Activated T-cell treated with anti-CD3 and anti-CD28 coated beads, Interleukin-2, amount 50 U/mL, for 72 hours (primary cell): ENCODE data around the gene PSMB1. TPM values are rescaled to one million over a fixed set of nuclear protein-coding genes. Genes with fewer than 3 reads are reported as not detected.

ENCODE experiments used
- ATAC-seq, 2 donors: fragments of 150-1000 bp; cut with Tn5 transposase; replicated peaks in 1 of 2; 2 replicates each; pipeline ENCODE4 v1.10.0; 2021; ENCODE audit warnings: moderate library complexity in 2 of 2, mild to moderate bottlenecking in 1 of 2
- DNase-seq, 2 donors: peaks; one replicate each; pipeline ENCODE4 v3.0.0; 2021 to 2022; ENCODE audit warnings: mixed read lengths in 1 of 2
- H3K27ac Mint-ChIP-seq: one replicate; pipeline ENCODE4 v1.8.0; 2022; ENCODE audit warnings: mild to moderate bottlenecking, moderate library complexity, mixed read lengths
- H3K27me3 Mint-ChIP-seq: one replicate; pipeline ENCODE4 v1.8.0; 2022; ENCODE audit warnings: low read depth, mixed read lengths
- H3K36me3 Mint-ChIP-seq, 2 donors: one replicate each; pipeline ENCODE4 v1.8.0; 2022; ENCODE audit warnings: mixed read lengths in 2 of 2, mild to moderate bottlenecking in 1 of 2; ENCODE audit not compliant: insufficient read depth in 2 of 2
- H3K4me1 Mint-ChIP-seq: one replicate; pipeline ENCODE4 v1.8.0; 2022; ENCODE audit warnings: low read depth, mixed read lengths
- H3K4me3 Mint-ChIP-seq, 2 donors: one replicate each; pipeline ENCODE4 v1.8.0; 2022; ENCODE audit warnings: mild to moderate bottlenecking in 2 of 2, mixed read lengths in 2 of 2, moderate library complexity in 2 of 2
- H3K9me3 Mint-ChIP-seq, 2 donors: one replicate each; pipeline ENCODE4 v1.8.0; 2022; ENCODE audit warnings: mixed read lengths in 2 of 2
- total RNA-seq, 2 donors: library from RNA; stranded (reverse); gene quantifications; one replicate each; pipeline ENCODE4 v1.2.3, GENCODE V29; 2022

The PSMB1 gene
- 100 to 1,000 TPM; 169 to 174 TPM for total RNA-seq

DNA sequence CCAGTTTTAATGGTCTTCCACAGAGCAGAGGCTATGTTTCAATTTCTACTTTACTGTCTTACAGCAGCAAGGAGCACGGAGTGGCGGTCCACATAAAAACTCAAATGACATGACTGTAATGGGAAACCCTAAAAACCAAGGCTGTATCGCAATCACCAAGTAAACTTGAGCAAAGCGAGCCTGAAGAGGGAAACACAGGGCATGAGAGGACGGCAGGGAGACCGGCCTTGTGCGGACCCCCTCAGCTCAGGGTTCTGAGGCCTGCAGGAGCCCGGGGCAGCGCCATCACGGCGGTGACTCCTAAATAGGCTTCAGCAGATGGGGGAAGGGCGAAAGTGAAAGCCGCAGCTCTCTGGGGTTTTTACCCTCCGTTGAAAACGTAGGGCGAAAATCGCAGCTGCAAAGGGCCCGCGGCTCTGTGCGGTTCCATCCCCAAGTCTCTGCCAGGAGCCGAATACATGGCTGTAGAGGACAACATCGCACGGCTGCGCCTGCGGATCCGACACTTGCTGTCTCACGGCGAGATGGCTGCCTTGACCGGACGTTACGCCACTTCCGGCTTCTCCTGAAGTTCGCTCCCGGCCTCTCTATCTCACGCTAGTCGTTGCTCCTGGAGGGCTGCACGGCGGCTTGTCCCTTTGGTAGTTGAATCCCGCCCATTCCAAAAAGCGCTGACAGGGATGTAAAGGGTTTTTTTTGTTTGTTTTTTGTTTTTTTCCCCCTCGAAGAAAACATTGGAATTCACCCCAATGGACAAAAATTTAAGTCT, at the start of gene PSMB1:
PSMB1 (minus strand) TSS at position 543 of the 769 bp plus-strand sequence; CDS start at position 478, 65 bp downstream.
- H3K27me3 Mint-ChIP-seq, result no peaks in the 10 kb centered on the region
- no peak within 1 kb of the TSS for H3K4me3 Mint-ChIP-seq
- peak; percentile 85 to 89 for DNase-seq
- peaks cover 2 to 25% of the 10 kb centered on the region in 2 donors for H3K36me3 Mint-ChIP-seq
- no peaks in the 10 kb centered on the region for H3K9me3 Mint-ChIP-seq
- ATAC-seq, result peak; percentile 61 to 66
- no peak within 1 kb of the TSS for H3K27ac Mint-ChIP-seq
- H3K4me1 Mint-ChIP-seq, result peaks cover 17% of the 10 kb centered on the region

- peaks cover under 1 to 5% of the 10 kb centered on the region in 2 donors for H3K9me3 Mint-ChIP-seq
- no peak for ATAC-seq
- peaks cover 28% of the 10 kb centered on the region for H3K27me3 Mint-ChIP-seq
- peaks cover 6 to 9% of the 10 kb centered on the region in 2 donors for H3K36me3 Mint-ChIP-seq
- DNase-seq, result no peak
- H3K4me3 Mint-ChIP-seq, result no peak overlapping the region
- H3K27ac Mint-ChIP-seq, result no peak overlapping the region
- no peaks in the 10 kb centered on the region for H3K4me1 Mint-ChIP-seq
These were observed 44.2 kb upstream of the PSMB1 start for GRCh38 chr6:170597278-170597677.

- ATAC-seq (no peak), DNase-seq (no peak)
- Mint-ChIP-seq H3K27ac (no peak overlapping the region), H3K4me3 (no peak overlapping the region), H3K36me3 (peaks cover 6 to 17% of the 10 kb centered on the region in 2 donors), H3K9me3 (peaks cover 5% of the 10 kb centered on the region in 2 donors), H3K4me1 (no peaks in the 10 kb centered on the region), H3K27me3 (peaks cover 36% of the 10 kb centered on the region)
These were observed 43.3 kb upstream of the PSMB1 start for GRCh38 chr6:170596426-170596825.

DNA sequence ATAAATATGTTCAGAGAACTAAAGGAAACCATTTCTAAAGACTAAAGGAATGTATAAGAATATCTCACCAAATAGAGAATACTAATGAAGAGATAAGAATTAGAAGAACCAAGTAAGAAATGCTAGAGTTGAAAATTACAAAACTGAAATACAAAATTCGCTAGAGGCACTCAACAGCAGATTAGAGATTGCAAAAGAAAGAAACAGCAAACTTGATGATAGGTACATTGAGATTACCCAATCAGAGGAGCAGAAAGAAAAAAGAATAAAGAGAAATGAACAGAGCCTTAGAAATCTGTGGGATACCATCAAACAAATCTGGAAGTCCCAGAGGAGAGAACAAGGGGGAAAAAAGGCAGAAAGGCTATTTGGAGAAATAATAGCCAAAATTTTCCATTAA, 37.6 kb upstream of the PSMB1 start:
- Mint-ChIP-seq H3K36me3 (peaks cover 14 to 32% of the 10 kb centered on the region in 2 donors), H3K4me1 (peaks cover 6% of the 10 kb centered on the region), H3K4me3 (no peak overlapping the region), H3K27me3 (peaks cover 42% of the 10 kb centered on the region), H3K9me3 (peaks cover 9 to 13% of the 10 kb centered on the region in 2 donors), H3K27ac (no peak overlapping the region)
- ATAC-seq (no peak), DNase-seq (no peak)

DNA sequence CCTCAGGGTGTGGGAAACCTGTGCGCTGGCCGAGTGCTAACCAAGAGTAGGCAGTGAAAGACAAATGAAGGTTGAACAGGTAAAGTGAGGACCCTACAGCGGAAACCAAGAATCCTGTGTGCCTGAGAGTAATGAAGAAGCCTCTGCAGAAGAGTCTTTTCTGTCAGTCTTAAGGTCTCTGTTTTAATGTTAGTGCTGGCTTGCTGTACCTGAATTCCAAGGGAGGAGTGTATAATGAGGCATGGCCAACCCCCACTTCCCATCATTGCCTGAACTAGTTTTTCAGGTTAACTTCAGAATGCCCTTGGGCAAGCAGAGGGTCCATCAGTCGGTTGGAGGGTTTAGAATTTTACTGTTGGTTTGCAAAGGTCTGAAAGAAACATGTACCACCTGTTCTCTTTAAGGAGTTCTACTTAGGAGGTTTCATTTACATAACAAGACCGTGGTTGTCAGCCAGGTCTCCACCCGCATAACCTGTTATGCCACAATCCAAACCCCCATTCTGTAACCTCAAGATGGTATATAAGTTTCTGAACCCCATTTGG, 31.9 kb upstream of the PSMB1 start:
- ATAC-seq, result no peak
- peak overlapping the region; percentile 99 to 100 for H3K4me3 Mint-ChIP-seq
- peaks cover 7% of the 10 kb centered on the region for H3K27me3 Mint-ChIP-seq
- H3K4me1 Mint-ChIP-seq, result peaks cover 41% of the 10 kb centered on the region
- H3K27ac Mint-ChIP-seq, result peak overlapping the region; percentile 98
- H3K9me3 Mint-ChIP-seq, result peaks cover 0 to 3% of the 10 kb centered on the region in 2 donors
- H3K36me3 Mint-ChIP-seq, result peaks cover 8 to 24% of the 10 kb centered on the region in 2 donors
- DNase-seq, result no peak

- H3K36me3 Mint-ChIP-seq, result peaks cover 4 to 18% of the 10 kb centered on the region in 2 donors
- peak; percentile 97 to 98 for ATAC-seq
- peak; percentile 92 to 95 for DNase-seq
- H3K9me3 Mint-ChIP-seq, result no peaks in the 10 kb centered on the region
- peaks cover 41% of the 10 kb centered on the region for H3K4me1 Mint-ChIP-seq
- H3K4me3 Mint-ChIP-seq, result peak within 1 kb of the TSS; percentile 99 to 100
- H3K27ac Mint-ChIP-seq, result peak within 1 kb of the TSS; percentile 98
- peaks cover under 1% of the 10 kb centered on the region for H3K27me3 Mint-ChIP-seq
These were observed 31.3 kb upstream of the PSMB1 start, which contains the start of gene PDCD2 for GRCh38 chr6:170584181-170584953. Gene PDCD2, minus strand, starts transcription at chr6:170584637. Its CDS starts 56 bp downstream, at chr6:170584581.

GRCh38 chr6:170583756-170584180, 30.7 kb upstream of the PSMB1 start:
- peaks cover 4 to 22% of the 10 kb centered on the region in 2 donors for H3K36me3 Mint-ChIP-seq
- H3K4me1 Mint-ChIP-seq, result peaks cover 41% of the 10 kb centered on the region
- no peaks in the 10 kb centered on the region for H3K27me3 Mint-ChIP-seq
- peak overlapping the region; percentile 78 for H3K27ac Mint-ChIP-seq
- H3K9me3 Mint-ChIP-seq, result no peaks in the 10 kb centered on the region
- ATAC-seq (no peak), DNase-seq (no peak)
- H3K4me3 Mint-ChIP-seq, result peak overlapping the region; percentile 94 to 97

- no peak overlapping the region for H3K4me3 Mint-ChIP-seq
- DNase-seq (no peak), ATAC-seq (no peak)
- H3K36me3 Mint-ChIP-seq, result peaks cover 4 to 27% of the 10 kb centered on the region in 2 donors
- H3K27ac Mint-ChIP-seq, result peak overlapping the region; percentile 75
- H3K4me1 Mint-ChIP-seq, result peaks cover 26% of the 10 kb centered on the region
- H3K27me3 Mint-ChIP-seq, result no peaks in the 10 kb centered on the region
- H3K9me3 Mint-ChIP-seq, result no peaks in the 10 kb centered on the region
These were observed 25.8 kb upstream of the PSMB1 start for GRCh38 chr6:170578909-170579308.

GRCh38 chr6:170575250-170575649, 22.1 kb upstream of the PSMB1 start:
- ATAC-seq, result no peak
- Mint-ChIP-seq H3K27ac (peak overlapping the region; percentile 77), H3K36me3 (peaks cover 0 to 11% of the 10 kb centered on the region in 2 donors)

DNA sequence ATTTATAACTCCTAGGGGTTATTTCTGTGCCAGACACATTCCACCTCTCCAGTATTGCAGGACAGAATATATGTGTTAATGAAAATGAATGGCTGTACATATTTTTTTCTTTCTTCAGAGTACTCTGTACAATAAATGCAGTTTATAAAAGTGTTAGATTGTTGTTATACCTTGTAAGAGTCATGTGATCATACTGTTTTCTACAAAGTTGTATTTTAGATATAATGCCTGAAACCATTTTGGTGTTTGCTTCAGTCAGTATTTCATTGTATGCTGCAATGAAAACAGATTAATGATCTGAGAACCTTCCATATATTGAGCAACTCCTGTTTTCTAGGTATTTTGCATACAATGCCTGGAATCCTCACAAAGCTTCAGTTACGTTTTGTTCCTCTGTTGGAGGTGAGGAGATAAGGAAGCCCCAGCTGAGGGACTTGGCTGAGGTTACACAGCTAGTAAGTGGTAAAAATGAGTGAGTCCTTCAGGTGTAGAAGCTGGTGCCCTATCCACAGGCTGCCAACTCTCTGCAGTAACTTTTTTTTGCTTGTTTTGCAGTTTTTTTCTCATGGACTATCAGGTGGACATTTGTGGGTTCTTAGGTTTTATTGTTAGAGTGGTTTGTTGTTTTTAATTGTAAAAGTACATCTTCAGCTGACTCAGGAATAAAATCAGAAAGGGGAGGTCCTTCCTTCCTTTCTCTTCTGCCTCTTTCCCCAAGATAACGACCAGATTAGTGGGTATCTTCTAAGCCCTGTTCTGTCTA, 19.8 kb upstream of the PSMB1 start:
- no peak for DNase-seq
- Mint-ChIP-seq H3K4me3 (no peak overlapping the region), H3K9me3 (no peaks in the 10 kb centered on the region), H3K27ac (peak overlapping the region; percentile 60), H3K27me3 (no peaks in the 10 kb centered on the region), H3K36me3 (peaks cover 0 to 14% of the 10 kb centered on the region in 2 donors), H3K4me1 (no peaks in the 10 kb centered on the region)
- no peak for ATAC-seq

More at GRCh38 chr6:170575250-170575649, 22.1 kb upstream of the PSMB1 start:
- H3K4me1 Mint-ChIP-seq, result no peaks in the 10 kb centered on the region
- no peak overlapping the region for H3K4me3 Mint-ChIP-seq
- DNase-seq, result no peak
- no peaks in the 10 kb centered on the region for H3K27me3 Mint-ChIP-seq
- H3K9me3 Mint-ChIP-seq, result no peaks in the 10 kb centered on the region

- no peak for ATAC-seq
These were observed 11.9 kb upstream of the PSMB1 start for GRCh38 chr6:170564936-170565530.

GRCh38 chr6:170561555-170561954, 8.4 kb upstream of the PSMB1 start:
- Mint-ChIP-seq H3K4me3 (no peak overlapping the region), H3K4me1 (peaks cover 34% of the 10 kb centered on the region), H3K27me3 (no peaks in the 10 kb centered on the region), H3K36me3 (peaks cover 11 to 18% of the 10 kb centered on the region in 2 donors), H3K27ac (no peak overlapping the region), H3K9me3 (no peaks in the 10 kb centered on the region)
- no peak for ATAC-seq
- DNase-seq, result no peak

More at GRCh38 chr6:170564936-170565530, 11.9 kb upstream of the PSMB1 start:
- H3K27me3 Mint-ChIP-seq, result no peaks in the 10 kb centered on the region
- H3K27ac Mint-ChIP-seq, result peak overlapping the region; percentile 27
- H3K36me3 Mint-ChIP-seq, result peaks cover 8 to 19% of the 10 kb centered on the region in 2 donors
- H3K9me3 Mint-ChIP-seq, result no peaks in the 10 kb centered on the region
- H3K4me1 Mint-ChIP-seq, result peaks cover 9% of the 10 kb centered on the region
- H3K4me3 Mint-ChIP-seq, result no peak overlapping the region
- no peak for DNase-seq
